MM.1S (cell line): ENCODE results near the gene NRG3.
A peak's percentile ranks its signal among the peaks of the same experiment; 100 is the strongest.

Experiments used
- CTCF ChIP-seq: fragments of 300-600 bp; sonication (generic); IDR thresholded peaks from 2 replicates; pipeline ENCODE4 v1.5.1; 2016; ENCODE audit warnings: antibody characterized with exemption, low read length, mixed read lengths
- EZH2 ChIP-seq: fragments of 300-600 bp; sonication (generic); optimal IDR thresholded peaks from 2 replicates; pipeline ENCODE3; 2017; ENCODE audit warnings: low read depth, mild to moderate bottlenecking, antibody characterized with exemption, low read length, mixed read lengths
- EZH2phosphoT487 ChIP-seq: fragments of 300-600 bp; sonication (generic); IDR thresholded peaks from 2 replicates; pipeline ENCODE4 v1.6.1; 2018; ENCODE audit warnings: antibody characterized with exemption, low read length

GRCh38 chr10:81838950-81839349, 36.0 kb upstream of the NRG3 start:
- TF ChIP-seq CTCF (peak; percentile 62), EZH2phosphoT487 (no peak), EZH2 (no peak)
